Activated CD4-positive, alpha-beta T cell treated with anti-CD3 and anti-CD28 coated beads for 48 hours (primary cell): ENCODE results near the gene LHPP.

Source experiments
- DNase-seq: peaks from one replicate; pipeline ENCODE4 v3.0.0-alpha.2; 2020

LHPP gene

GRCh38 chr10:124649214-124649613 is 187.6 kb downstream of the LHPP start:
- no peak for DNase-seq

GRCh38 chr10:124650263-124650662 is 188.6 kb downstream of the LHPP start:
- no peak for DNase-seq

GRCh38 chr10:124650820-124651401 is 189.3 kb downstream of the LHPP start:
- peak; percentile 68 for DNase-seq

GRCh38 chr10:124651402-124651891 is 189.8 kb downstream of the LHPP start:
- no peak for DNase-seq

GRCh38 chr10:124652200-124652599 is 190.6 kb downstream of the LHPP start:
- no peak for DNase-seq

- no peak for DNase-seq
Observed at GRCh38 chr10:124652701-124653100, 191.1 kb downstream of the LHPP start.

- DNase-seq, result no peak
Observed at GRCh38 chr10:124653311-124653710, 191.7 kb downstream of the LHPP start.

- DNase-seq, result no peak
Observed at GRCh38 chr10:124653811-124654651, 192.4 kb downstream of the LHPP start.

- DNase-seq, result no peak
Observed at GRCh38 chr10:124654686-124655085, 193.1 kb downstream of the LHPP start.

GRCh38 chr10:124655191-124656112 is 193.8 kb downstream of the LHPP start:
- DNase-seq, result no peak

GRCh38 chr10:124656113-124656490 is 194.5 kb downstream of the LHPP start:
- DNase-seq, result no peak

GRCh38 chr10:124656541-124656940 is 194.9 kb downstream of the LHPP start:
- DNase-seq, result no peak

- no peak for DNase-seq
Observed at GRCh38 chr10:124657806-124658205, 196.2 kb downstream of the LHPP start.

- no peak for DNase-seq
Observed at GRCh38 chr10:124658591-124659242, 197.1 kb downstream of the LHPP start.

GRCh38 chr10:124659380-124659779 is 197.8 kb downstream of the LHPP start:
- no peak for DNase-seq

- no peak for DNase-seq
Observed at GRCh38 chr10:124660404-124661125, 198.9 kb downstream of the LHPP start.

- no peak for DNase-seq
Observed at GRCh38 chr10:124661660-124662180, 200.1 kb downstream of the LHPP start.

- no peak for DNase-seq
Observed at GRCh38 chr10:124663228-124663627, 201.6 kb downstream of the LHPP start.
